PC-3 (cell line): ENCODE data around the gene PCYT2. TPM values are rescaled to one million over a fixed set of nuclear protein-coding genes. Genes with fewer than 3 reads are reported as not detected.

Experiments
- ATAC-seq: fragments of 200-7000 bp; cut with Tn5 transposase; 2 replicates; pipeline ENCODE4 v1.9.1; 2020; ENCODE audit warnings: mild to moderate bottlenecking, moderate library complexity
- BruUV-seq: library from RNA; stranded (reverse); fragments of 400-500 nt; replicated peaks from 2 replicates; lab custom pipeline; 2021; lab: Mats Ljungman, UMichigan
- CTCF ChIA-PET: fragments of 300-600 bp; sonication (Branson Sonifier 250); formaldehyde crosslinking; loops from one replicate; lab custom pipeline; 2022; ENCODE audit warnings: antibody characterized with exemption; lab: Charles Lee
- POLR2A ChIA-PET: fragments of 300-600 bp; sonication (Branson Sonifier 250); formaldehyde crosslinking; loops from one replicate; lab custom pipeline; 2022; ENCODE audit warnings: antibody characterized with exemption; ENCODE audit not compliant: unreplicated experiment; lab: Charles Lee
- DNase-seq: peaks from one replicate; pipeline ENCODE4 v3.0.0-alpha.2; 2015
- H2AFZ ChIP-seq: fragments of 300-600 bp; sonication (generic); 2 replicates; pipeline ENCODE4 v1.6.0; 2016; ENCODE audit warnings: antibody characterized with exemption, low read length
- H3F3A ChIP-seq: fragments of 300-600 bp; sonication (generic); one replicate; pipeline ENCODE4 v1.6.0; 2017; ENCODE audit warnings: antibody characterized with exemption, low read length, control low read depth, mild to moderate bottlenecking; ENCODE audit not compliant: unreplicated experiment
- H3K27ac ChIP-seq: fragments of 300-600 bp; sonication (generic); 2 replicates; pipeline ENCODE4 v1.5.1; 2016; ENCODE audit warnings: mild to moderate bottlenecking, low read length
- H3K27me3 ChIP-seq: fragments of 300-600 bp; sonication (generic); 2 replicates; pipeline ENCODE4 v1.6.1; 2016; ENCODE audit warnings: low read length, mixed read lengths
- H3K36me3 ChIP-seq: fragments of 300-600 bp; sonication (generic); 2 replicates; pipeline ENCODE4 v1.6.1; 2016; ENCODE audit warnings: low read depth, mixed run types, low read length, mixed read lengths
- H3K4me1 ChIP-seq: fragments of 300-600 bp; sonication (generic); 2 replicates; pipeline ENCODE4 v1.5.1; 2016; ENCODE audit warnings: low read length; ENCODE audit not compliant: insufficient read depth
- H3K4me2 ChIP-seq: fragments of 300-600 bp; sonication (generic); 2 replicates; pipeline ENCODE4 v1.6.0; 2016; ENCODE audit warnings: low read length
- H3K4me3 ChIP-seq: fragments of 300-600 bp; sonication (generic); 2 replicates; pipeline ENCODE4 v1.5.1; 2016; ENCODE audit warnings: mild to moderate bottlenecking, low read length, mixed read lengths
- H3K79me2 ChIP-seq: fragments of 300-600 bp; sonication (generic); 2 replicates; pipeline ENCODE4 v1.6.1; 2017; ENCODE audit warnings: low read length, mixed read lengths
- H3K9ac ChIP-seq: fragments of 300-600 bp; sonication (generic); 2 replicates; pipeline ENCODE4 v1.6.0; 2016; ENCODE audit warnings: mild to moderate bottlenecking, low read length
- H3K9me2 ChIP-seq: fragments of 300-600 bp; sonication (generic); replicated peaks from 2 replicates; pipeline ENCODE4 v1.6.1; 2016; ENCODE audit warnings: mixed run types, low read length, mixed read lengths
- H3K9me3 ChIP-seq: fragments of 300-600 bp; sonication (generic); 2 replicates; pipeline ENCODE4 v1.6.1; 2016; ENCODE audit warnings: low read length, mixed read lengths
- H4K20me1 ChIP-seq: fragments of 300-600 bp; sonication (generic); 2 replicates; pipeline ENCODE4 v1.6.1; 2016; ENCODE audit warnings: low read length, mixed read lengths
- CTCF ChIP-seq: fragments of 300-600 bp; sonication (generic); conservative IDR thresholded peaks from 2 replicates; pipeline ENCODE4 v1.5.1; 2017; ENCODE audit warnings: antibody characterized with exemption, low read depth, mild to moderate bottlenecking, low read length
- EZH2 ChIP-seq: fragments of 300-600 bp; sonication (generic); IDR thresholded peaks from one replicate; pipeline ENCODE4 v1.6.1; 2017; ENCODE audit warnings: antibody characterized with exemption, mild to moderate bottlenecking, low read length; ENCODE audit not compliant: unreplicated experiment
- EZH2phosphoT487 ChIP-seq: fragments of 300-600 bp; sonication (generic); IDR thresholded peaks from 2 replicates; pipeline ENCODE4 v1.6.1; 2018; ENCODE audit warnings: mild to moderate bottlenecking, antibody characterized with exemption, low read length, borderline replicate concordance
- intact Hi-C: fragments of 100-400 bp; cut with micrococcal nuclease; formaldehyde crosslinking; loops from 2 replicates; pipeline ENCODE4 v1.9.0; 2023
- total RNA-seq: library from RNA; depleted of rRNA; stranded (reverse); fragments of >200 nt; gene quantifications from 2 replicates; pipeline ENCODE4 v1.2.3, GENCODE V29; 2014

Gene PCYT2
- total RNA-seq, 1 experiment from 2014 or later, result 33.3 TPM

DNA sequence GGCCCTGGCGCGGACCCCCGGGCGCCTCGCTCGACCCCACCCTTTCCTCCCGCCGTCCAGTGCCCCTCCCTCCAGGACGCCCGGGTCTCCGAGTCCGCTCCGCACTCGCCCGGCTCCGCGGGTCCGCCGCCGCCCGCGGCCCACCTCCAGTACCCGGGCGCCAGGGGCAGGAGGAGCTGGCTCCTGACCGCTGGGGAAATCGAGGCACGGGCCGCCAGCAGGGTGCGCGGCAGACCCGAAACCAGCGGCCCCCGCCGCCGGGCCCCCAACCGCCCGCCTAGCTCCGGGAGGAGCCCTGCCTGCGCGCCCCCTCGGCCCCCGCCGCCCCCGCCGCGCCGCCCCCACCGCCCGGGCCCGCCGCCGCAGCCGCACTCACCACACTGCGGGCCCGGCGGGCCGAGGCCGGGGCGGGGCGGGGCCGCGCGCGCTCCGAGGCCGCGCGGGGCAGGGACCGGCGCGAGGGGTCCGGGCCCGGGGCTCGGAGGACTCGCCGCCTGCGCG, 16.0 kb upstream of the PCYT2 start:
- H3F3A ChIP-seq, result no peaks in the 10 kb centered on the region
- intact Hi-C loops, result loop anchor here (5.0 kb wide), 1 partner anchor 55 kb away; the partner anchor contains the start of gene ARHGDIA
- no peak overlapping the region for H2AFZ ChIP-seq
- H3K4me1 ChIP-seq, result peaks cover 41% of the 10 kb centered on the region
- no peaks in the 10 kb centered on the region for H3K27me3 ChIP-seq
- ATAC-seq (no peak), DNase-seq (no peak)
- no peaks in the 10 kb centered on the region for H3K9me3 ChIP-seq
- H3K4me2 ChIP-seq, result peak overlapping the region; percentile 87
- H3K79me2 ChIP-seq, result peaks cover 61% of the 10 kb centered on the region
- H3K9me2 ChIP-seq, result no peaks in the 10 kb centered on the region
- no TSS peak for BruUV-seq
- peak overlapping the region; percentile 80 for H3K27ac ChIP-seq
- ChIA-PET CTCF (interaction anchor here (1.0 to 1.1 kb wide), 2 partner anchors 10 to 104 kb away, joined by 3 to 10 read pairs; no protein-coding TSS in a partner anchor), POLR2A (interaction anchor here (0.6 to 1.0 kb wide), 3 partner anchors 15 to 111 kb away, joined by 4 to 6 read pairs (median 4); partner anchors contain the start of gene DCXR)
- H4K20me1 ChIP-seq, result no peaks in the 10 kb centered on the region
- TF ChIP-seq CTCF (no peak), EZH2 (no peak), EZH2phosphoT487 (no peak)
- peak overlapping the region; percentile 75 for H3K4me3 ChIP-seq
- H3K36me3 ChIP-seq, result peaks cover 2% of the 10 kb centered on the region; the same call in 1 of the 2 replicates
- H3K9ac ChIP-seq, result peak overlapping the region; percentile 80

DNA sequence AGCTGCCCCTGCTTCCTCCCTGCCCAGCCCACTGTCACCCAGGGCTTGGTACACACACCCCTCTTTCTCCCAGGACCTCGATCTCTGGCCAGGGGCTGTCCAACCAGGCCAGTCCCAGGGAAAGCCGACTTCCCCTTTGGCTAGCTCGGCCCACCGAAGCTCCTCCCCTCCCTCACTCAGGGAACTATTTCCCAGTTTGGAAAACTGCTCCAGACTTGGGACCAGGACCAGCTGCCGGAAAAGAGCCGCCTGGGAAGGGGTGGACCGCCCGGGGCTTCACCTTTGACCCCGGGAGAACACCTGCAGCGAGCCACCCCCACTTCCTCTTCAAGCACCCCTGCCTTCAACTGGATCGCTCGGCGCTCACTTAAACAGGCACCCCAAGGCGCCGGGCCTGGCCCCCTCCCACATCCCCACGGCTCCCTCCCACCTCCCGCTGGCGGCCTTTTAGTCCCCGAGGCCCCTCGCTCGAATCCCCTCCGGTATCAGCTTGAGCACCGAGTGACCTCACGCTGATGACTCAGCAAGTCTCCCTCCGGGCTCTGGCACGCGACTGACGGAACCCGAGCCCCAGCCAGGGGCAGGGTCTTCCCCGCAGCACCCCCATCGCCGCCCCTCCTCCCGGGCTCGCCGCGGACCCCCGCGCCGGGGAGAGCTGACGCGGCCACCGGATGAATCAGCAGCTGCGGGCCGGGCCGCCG, 15.4 kb upstream of the PCYT2 start:
- DNase-seq (peak; percentile 74), ATAC-seq (peak; percentile 44)
- Histone ChIP-seq H3K27ac (peak overlapping the region; percentile 80), H4K20me1 (no peaks in the 10 kb centered on the region), H2AFZ (no peak overlapping the region), H3F3A (no peaks in the 10 kb centered on the region), H3K9me2 (no peaks in the 10 kb centered on the region), H3K4me2 (peak overlapping the region; percentile 87), H3K9me3 (no peaks in the 10 kb centered on the region), H3K27me3 (no peaks in the 10 kb centered on the region), H3K4me1 (peaks cover 41% of the 10 kb centered on the region), H3K79me2 (peaks cover 67% of the 10 kb centered on the region), H3K9ac (peak overlapping the region; percentile 80), H3K4me3 (peak overlapping the region; percentile 75), H3K36me3 (peaks cover 7% of the 10 kb centered on the region; the same call in 1 of the 2 replicates)
- TF ChIP-seq CTCF (no peak), EZH2 (no peak), EZH2phosphoT487 (no peak)
- ChIA-PET CTCF (interaction anchor here (1.1 kb wide), 1 partner anchor 104 kb away, joined by 3 read pairs; no protein-coding TSS in a partner anchor), POLR2A (interaction anchor here (0.6 to 0.7 kb wide), 3 partner anchors 15 to 111 kb away, joined by 3 to 6 read pairs (median 4); partner anchors contain the start of gene DCXR)
- BruUV-seq, result no TSS peak
- intact Hi-C loops, result loop anchor here (5.0 kb wide), 1 partner anchor 54 kb away; the partner anchor contains the start of gene ARHGDIA
